HG03159 (cell line): Measurements from ENCODE around the gene C11orf91.

ENCODE experiments used
- ATAC-seq: cut with Tn5 transposase; IDR thresholded peaks from one replicate; pipeline ENCODE4 v1.9.1; 2021; ENCODE audit warnings: mild to moderate bottlenecking, moderate library complexity; ENCODE audit not compliant: unreplicated experiment

C11orf91 gene

DNA sequence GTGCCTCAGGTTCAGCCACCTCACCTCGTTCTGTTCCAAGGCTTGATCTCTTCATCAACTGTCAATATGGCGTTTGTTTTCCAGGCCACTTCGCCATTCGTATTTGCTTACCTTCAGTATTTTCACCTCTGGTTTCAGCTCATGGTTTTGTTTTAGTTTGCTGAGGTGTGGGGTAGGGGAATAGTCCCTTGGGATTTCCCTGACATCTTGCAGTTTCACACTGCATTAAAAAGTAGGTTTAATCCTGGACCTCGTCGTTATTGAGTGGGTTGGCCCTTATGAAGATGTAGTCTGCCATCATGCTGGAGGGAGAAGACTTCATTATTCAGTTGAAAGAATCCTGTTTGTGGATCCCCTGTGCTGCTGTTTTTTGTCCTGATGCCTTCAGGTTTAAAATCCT lies 46.0 kb downstream of the C11orf91 start:
- ATAC-seq = no peak

DNA sequence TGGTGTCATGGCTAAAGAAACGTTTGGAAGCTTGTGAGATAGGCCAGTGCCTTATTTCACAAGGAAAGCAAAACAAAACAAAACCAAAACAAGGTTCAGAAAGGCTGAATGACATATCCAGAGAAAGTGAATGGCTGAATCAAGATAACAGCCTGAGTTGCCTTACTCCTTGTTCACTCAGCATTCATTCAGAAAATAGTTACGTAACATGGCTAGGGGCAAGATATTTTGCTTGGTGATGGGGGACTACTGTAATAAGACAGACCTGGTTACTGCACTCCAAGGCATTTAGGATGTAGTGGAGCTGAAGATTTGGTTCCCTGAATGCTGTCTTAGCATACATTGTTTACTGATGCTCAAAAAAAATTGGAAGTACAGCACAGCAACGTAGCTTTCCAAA lies 47.7 kb downstream of the C11orf91 start:
- ATAC-seq = no peak

DNA sequence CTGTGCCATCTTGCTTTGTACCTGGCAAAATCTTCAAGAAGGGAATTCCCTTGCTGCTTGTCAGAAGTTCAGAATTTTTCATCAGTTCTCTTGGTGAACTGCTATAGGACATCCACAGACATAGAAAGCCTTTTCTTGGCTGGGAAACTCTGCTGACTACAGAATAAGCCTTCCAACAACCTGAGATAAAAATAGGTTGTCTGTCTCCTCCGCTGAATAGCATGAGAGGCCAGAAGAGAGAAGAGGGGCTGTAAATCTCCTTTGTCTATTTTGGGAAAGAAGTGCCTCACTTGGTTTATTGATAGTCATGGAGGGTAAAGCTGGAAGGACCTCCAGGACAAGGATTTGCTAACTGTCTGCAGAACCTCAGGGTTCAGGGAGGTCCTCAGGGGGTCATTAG lies 48.2 kb downstream of the C11orf91 start:
- no peak for ATAC-seq

DNA sequence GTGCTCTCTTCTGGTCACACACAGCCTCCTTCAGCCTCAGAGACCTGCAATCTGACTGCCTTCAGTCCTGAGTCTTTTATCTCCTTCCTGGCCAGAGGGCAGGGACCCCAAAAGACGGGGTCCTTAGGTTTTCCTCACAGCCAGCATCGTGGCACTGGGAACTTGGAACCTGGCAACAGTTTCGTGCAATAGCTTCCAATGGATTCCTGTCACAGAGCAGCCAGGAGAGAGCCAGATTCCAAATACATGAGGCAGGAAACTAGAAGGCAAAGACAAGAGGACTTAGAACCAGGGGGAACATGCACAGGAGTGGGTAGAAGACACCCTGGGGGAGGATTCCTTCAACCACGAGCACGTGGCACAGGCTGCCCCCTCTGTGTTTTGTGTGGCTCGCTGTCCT lies 48.6 kb downstream of the C11orf91 start:
- ATAC-seq = no peak

DNA sequence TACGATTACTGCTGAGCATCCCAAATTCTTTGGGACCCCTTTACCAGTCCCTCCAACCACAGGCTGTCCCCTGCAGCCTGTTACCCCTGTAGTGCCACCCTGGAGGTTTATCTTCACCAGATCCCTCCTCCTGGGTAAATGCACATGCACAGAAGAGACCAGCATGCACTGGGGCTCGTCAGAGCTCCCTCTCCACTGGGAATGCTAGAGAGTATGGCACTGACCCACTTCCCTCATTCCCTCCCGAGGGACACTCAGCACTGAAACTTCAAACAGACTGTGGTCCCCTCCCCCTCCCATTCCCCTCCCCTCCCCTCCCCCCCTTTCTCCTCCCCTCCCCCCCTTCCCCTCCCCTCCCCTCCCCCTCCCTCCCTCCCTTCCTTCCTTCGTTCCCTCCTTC lies 49.1 kb downstream of the C11orf91 start:
- no peak for ATAC-seq

DNA sequence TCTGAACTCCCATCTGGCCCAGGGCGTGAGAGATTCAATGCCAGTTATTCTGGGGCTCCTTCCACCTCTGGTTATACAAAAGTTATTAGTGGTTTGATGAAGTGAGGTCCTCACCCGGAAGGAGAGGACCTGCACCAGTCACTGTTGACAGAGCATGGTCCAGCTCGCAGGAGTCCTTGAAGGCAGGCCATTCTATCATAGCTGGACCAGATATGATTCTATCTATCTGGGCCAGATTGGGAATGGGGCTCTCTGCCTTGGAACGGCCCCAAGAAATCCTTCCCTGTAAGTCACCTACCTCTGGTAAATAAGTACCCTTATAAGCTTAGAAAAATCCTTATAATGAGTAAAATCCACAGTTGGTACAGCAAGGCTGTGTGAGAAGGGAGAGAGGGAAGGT lies 50.7 kb downstream of the C11orf91 start:
- ATAC-seq = no peak
